Inferior parietal cortex (tissue), 1 donor: ENCODE data around the gene DHX8.
"Not testable (repeated sequence)": the region's sequence is repeated elsewhere in the genome, so short reads cannot be mapped to it uniquely, and the experiment has no call there.

ENCODE experiments used
- DNase-seq: peaks from one replicate; pipeline ENCODE4 v3.0.0-alpha.2; 2016; ENCODE audit errors: extremely low spot score

DHX8 gene

DNA sequence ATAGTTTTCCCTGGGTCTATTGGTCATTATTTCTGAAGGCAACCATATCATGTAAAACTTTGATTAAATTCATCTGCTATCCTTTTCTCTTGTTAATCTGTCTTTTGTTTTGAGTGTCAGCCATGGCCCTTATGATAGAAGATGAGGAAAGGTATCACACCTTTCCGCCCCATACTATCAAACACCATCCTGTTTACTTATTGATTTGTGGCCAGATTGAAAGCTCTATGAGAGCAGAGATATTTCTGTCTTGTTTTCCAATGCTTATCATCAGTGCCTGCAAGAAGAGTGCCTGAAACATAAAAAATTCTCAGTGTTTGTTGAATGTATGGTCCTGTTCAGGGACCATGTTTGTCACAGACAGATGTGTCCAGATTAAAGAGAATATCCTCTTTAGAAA is 22.6 kb upstream of the DHX8 start:
- DNase-seq: no peak

DNA sequence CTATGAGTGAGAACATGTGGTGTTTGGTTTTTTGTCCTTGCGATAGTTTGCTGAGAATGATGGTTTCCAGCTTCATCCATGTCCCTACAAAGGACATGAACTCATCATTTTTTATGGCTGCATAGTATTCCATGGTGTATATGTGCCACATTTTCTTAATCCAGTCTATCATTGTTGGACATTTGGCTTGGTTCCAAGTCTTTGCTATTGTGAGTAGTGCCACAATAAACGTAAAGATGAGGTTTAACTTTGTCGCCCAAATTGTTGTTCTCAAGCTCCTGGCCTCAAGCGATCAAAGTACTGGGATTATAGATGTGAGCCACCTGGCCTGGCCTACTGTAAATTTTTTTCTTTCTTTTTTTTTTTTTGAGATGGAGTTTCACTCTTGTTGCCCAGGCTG is 21.2 kb upstream of the DHX8 start:
- DNase-seq: not testable (repeated sequence)

DNA sequence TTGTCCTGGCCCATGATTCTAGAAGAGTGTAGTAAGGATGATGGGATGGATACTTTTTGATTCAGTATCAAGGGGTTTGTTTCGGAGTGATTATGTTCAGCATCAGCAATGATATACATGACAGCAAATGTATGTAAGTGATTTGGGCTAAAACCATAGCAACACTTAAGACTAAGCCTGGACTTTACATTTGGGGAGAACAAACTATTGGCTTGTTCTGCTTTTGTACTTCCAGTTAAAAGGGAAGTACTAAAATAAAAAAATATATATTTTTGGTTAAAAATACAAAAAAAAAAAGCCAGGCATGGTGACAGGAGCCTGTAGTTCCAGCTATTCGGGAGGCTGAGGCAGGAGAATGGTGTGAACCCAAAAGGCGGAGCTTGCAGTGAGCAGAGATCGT is 20.5 kb upstream of the DHX8 start:
- DNase-seq: no peak

DNA sequence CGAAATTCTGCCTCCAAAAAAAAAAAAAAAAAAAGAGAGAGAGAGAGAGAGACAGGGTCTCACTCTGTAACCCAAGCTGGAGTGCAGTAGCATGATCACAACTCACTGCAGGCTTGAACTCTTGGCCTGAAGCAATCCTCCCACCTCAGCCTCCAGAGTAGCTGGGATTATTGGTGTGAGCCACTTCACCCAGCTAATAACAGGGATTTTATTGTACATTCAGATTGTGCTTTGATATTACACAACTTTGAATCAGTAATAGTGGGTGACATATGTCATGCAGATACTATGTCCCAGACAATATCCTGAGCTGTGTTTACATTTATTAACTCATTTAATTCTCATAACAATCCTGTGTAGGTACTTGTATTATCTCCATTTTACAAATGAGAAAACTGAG is 19.7 kb upstream of the DHX8 start:
- no peak for DNase-seq

DNA sequence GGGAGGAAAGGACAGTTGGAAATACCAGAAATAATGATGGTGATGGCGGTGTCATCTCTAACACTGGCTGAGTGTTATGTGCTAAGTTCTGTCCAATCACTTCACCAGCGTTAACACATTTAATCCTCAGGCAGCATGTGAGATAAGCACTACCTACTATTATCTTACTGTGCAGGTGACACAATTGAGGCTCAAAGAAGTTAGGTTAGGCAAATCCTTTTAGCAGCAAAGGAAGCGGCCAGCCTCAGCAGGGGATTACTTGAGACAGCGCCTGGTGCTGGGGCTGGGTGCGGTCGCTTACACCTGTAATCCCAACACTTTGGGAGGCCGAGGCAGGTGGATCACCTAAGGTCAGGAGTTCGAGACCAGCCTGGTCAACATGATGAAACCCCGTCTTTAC is 18.7 kb upstream of the DHX8 start:
- DNase-seq: no peak

DNA sequence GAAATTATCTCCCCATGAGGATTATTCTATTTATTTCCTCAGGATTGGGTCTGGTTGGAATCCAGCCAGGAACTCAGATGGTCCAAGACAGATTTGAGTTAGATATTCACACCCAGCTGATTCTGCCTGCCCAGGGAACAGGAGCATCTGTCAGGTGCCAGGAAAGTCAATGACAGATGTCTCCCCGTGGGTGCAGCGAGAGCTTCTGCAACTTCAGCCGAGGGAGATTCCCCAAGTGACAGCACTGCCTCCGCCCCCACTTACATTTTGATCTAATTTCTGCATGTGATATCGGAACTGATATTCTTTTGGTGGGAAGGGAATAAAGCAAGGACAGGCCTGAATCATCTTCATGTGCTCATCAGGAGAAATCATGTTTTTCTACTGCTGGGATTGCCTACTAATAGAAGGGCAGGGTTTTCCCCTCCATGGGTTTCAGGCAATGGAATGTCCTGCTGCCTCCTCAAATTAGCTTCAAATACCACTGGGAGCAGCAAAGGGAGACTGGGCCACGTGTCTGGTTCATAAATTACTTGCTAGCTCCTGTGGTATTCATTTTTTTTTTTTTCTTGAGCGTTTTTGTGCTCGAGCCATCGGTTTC is 15.7 kb upstream of the DHX8 start:
- DNase-seq: peak; percentile 32

DNA sequence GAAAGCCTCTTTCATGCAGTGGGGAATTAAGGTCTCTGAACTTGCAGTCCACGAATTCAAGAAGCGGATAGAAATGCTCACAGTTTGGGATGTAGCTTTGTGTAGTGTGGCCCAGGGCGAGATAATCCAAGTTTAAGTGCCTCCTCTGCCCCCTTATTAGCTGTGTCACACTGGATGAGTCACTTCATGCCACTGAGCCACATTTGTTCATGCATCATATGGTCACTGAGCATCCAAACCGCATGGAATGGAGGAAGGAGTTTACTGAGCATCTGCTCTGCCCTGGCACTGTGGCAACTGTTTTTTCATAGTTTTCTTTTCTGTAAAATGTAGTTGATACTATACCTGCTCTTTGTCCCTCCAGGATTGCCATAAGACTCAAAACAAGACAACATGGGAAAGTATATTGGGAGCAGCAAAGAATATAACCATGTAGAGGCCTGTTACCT is 15.1 kb upstream of the DHX8 start:
- DNase-seq: no peak

DNA sequence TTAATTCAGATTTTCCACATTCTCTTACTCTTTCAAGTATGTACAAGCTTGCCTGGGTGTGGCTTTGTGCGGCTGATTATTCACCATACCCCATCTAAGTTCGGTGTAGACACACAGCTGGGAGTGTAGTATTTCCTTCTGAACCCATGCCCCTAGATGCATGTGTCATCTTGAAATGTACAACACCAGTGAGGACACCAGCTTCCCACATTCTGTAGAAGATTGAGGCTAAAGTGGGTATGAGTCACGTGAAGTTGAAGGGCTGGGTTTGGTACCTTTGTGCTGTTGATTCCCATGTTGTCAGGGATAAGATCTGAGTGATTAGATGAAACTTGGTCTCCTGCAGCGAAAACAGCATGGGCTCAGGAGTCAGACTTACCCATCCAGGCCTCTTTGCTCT is 14.6 kb upstream of the DHX8 start:
- DNase-seq: no peak

DNA sequence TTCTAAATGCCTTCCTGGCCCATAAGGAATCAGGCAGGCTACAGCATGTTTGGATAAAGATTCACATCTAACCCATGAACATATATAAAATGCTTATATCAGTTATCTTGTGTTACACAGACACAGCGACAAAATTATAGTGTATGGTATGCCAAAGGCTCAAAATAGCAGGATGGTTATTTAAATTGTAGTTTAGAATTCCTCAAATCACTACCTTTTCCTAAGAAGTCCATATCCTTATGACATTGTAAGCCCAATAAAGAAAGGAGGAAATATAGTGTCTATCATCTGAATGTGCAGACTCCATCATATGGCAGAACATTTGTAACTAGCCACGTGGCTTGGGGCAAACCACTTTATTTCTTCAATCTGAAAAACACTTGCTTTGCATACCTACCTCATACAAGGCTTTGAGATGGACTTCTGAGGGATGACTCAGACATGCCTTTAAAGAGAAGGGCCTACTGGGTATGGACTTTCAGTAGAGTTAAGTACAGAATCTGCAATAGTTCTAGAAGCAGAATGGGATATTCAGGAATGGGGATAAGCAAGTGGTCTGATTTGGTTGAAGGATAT is 12.1 kb upstream of the DHX8 start:
- DNase-seq: no peak

DNA sequence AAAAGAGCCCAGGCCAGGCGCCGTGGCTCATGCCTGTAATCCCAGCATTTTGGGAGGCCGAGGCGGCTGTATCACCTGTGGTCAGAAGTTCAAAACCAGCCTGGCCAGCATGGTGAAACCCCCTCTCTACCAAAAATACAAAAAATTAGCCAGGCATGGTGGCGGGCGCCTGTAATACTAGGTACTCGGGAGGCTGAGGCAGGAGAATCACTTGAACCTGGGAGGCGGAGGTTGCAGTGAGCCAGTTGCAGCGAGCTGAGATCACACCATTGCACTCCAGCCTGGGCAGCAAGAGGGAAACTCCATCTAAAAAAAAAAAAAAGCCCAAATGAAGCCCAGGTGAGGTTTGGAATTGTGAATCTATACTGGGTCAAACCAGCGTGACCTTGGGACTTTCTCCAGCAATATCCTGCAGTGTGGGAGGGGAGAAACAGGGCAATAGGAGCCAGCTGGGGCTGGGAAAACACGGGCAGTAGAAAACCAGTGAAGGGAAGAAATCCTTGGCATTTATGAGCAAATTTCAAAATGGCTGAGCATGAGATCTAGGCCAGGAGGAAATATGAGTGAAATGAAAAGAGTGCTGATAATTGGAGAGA is 8.2 kb upstream of the DHX8 start:
- DNase-seq: no peak

DNA sequence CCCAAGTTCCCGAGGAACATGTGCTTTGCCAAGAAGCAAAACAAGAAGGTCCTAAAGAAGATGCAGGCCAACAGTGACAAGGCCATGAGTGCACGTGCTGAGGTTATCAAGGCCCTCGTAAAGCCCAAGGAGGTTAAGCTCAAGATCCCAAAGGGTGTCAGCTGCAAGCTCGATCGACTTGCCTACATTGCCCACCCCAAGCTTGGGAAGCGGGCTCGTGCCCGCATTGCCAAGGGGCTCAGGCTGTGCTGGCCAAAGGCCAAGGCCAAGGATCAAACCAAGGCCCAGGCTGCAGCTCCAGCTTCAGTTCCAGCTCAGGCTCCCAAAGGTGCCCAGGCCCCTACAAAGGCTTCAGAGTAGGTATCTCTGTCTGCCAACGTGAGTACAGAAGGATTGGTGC is 7.5 kb upstream of the DHX8 start:
- DNase-seq: not testable (repeated sequence)

DNA sequence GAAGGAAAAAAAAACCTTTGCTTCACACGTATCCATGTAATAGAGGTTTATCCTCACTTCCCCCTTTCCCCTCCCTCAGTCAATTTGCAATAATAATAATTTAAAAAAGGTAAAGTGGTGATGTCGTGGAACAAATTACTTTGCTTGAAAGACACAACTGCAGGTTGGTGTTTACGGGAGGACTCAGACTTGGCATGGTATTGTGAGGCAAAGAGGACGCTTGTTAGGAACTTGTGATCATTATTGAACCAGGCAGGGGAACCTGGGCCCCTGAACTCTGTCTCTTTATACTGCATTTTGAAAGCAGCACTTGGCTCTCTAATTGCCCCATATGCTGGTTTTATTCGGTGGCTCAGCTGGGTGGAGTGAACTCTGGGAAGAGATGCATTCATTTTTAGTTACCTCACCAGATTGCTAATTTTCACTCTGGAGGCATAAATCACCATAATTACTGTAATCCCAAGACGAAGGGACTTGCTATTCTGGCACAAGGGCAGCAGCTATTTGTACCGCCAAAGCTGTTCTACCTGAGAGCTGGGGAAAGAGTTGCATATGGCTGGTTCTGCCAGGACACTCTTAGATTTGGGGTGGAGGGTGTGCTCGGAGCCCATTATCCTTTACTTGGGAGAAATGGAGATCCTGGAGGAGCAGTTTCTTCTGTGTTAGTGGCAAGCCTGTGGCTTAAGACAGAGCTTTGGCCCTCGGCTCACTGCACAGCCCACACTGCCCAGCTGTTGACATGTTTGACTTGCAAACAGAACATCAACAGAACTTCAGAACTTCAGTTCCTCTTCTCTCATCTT is 5.7 kb upstream of the DHX8 start:
- no peak for DNase-seq

DNA sequence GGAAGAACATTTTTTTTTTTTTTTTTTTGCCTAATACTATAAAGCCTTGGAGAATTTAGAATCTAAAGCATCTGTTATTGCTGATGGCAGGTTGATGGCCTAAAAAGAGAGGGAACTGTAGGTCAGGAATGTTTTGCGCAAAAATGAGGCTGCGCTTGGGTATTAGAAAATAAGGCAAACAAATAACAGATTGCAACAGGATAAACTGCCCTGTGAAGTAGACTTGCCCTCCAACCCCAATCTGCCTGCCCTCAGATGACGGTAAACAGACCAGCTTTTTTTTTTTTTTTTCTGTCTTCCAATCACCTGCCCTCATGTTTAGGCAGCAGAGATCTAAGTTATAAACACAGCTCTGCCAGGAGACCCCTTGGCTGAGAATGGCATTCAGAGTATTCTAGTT is 3.8 kb upstream of the DHX8 start:
- no peak for DNase-seq

DNA sequence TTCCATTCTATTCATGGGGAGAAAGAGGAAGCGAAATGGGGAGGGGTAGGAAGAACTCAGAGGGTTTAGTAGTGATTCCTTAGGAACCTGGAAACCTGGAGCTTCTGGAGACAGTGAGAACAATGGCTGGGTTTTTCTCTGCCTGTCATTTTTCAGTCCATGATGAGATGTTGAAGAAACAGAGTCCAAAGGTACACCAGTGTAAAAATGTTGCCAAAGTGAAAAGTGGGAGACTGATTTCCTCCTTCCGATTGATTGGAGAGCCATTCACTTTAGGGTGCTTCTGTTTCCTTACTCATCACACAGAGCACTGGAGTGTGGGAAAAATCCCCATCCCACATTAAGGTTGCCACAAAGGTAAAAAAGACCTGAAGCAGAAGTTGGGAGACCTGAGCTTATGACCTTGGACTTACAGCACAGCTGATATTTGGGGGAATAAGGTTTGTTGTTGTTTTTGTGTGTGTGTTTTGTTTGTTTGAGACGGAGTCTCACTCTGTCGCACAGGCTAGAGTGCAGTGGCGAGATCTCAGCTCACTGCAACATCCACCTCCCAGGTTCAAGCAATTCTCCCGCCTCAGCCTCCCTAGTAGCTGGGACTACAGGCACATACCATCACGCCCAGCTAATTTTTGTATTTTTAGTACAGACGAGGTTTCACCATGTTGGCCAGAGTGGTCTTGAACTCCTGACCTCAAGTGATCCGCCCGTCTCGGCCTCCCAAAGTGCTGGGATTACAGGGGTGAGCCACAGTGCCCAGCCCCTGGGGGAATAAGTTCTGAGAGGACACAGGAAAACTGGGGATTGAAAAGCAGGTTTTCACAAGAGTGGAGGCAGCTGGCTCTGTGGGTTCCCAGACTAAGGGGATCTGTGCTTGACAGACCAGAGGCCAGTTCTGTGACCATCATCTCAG is 1.4 kb upstream of the DHX8 start:
- DNase-seq: no peak

DNA sequence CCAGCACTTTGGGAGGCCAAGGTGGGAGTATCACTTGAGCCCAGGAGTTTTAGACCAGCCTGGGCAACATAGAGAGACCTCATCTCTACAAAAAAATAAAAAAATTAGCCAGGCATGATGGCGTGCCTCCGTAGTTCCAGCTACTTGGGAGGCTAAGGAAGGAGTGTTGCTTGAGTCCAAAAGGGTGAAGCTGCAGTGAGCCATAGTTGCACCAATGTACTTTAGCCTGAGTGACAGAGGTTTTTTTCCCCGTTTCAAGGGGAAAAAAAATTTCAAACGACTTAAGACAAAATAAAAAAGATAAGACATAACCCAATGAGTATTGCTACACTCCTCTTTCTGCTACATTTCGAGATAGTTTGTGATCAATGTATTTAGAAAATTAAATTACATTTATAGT is 6.8 kb downstream of the DHX8 start:
- no peak for DNase-seq

DNA sequence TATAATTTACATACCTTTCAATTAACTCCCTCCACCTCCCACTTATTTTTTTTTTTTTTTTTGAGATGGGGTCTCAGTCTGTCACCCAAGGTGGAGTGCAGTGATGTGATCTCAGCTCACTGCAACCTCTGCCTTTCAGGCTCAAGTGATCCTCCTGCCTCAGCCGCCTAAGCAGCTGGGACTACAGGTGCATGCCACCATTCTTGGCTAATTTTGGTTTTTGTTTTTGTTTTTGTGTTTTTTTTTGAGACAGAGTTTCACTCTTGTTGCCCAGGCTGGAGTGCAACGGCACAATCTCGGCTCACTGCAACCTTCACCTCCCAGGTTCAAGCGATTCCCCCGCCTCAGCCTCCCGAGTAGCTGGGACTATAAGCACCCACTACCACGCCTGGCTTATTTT is 25.7 kb downstream of the DHX8 start:
- DNase-seq: not testable (repeated sequence)

DNA sequence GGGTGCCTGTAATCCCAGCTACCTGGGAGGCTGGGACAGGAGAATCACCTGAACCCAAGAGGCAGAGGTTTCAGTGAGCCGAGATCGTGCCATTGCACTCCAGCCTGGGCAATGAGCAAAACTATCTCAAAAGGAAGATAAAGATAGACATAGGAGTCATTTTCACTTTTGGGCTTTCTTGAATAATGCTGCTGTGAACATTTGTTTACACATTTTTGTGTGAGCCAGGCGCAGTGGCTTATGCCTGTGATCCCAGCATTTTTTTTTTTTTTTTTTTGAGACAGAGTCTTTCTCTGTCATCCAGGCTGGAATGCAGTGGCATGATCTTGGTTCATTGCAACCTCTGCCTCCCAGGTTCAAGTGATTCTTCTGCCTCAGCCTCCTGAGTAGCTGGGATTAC is 27.4 kb downstream of the DHX8 start:
- DNase-seq: not testable (repeated sequence)

DNA sequence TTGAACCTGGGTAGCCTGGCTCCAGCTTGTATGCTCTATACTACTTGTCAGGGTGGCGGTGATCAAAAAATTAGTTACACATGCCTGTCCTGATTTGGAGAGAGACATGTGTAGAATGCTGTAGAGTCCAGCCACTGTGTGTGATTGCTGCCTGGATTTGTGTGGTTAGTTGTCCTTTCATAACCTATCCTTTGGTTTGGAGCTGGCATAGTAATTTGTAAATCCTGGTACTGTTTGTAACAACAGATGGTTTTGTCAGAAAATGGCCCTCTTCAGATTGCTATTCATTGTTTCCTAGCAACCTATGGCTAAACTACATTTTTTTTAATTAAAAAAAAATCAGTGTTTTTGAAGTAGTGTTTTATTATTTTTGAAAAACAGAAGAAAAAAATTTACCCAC is 31.9 kb downstream of the DHX8 start:
- peak; percentile 4 for DNase-seq

DNA sequence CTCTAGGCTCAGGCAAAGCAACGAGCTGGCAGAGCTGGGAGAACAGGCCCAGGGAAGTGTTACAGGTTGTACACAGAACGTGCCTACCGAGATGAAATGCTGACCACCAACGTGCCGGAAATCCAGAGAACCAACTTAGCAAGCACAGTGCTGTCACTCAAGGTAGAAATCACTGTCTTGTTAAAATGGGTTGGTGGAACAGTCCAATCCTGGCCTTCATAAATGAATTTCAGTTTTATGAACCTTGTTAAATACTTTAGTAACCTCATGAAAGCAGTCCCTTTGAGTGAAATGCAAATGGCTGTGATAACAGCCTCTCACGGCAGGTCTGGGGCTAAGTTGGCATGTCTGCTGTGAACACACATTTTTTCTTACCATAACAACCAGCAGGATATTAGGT is 33.4 kb downstream of the DHX8 start:
- no peak for DNase-seq

DNA sequence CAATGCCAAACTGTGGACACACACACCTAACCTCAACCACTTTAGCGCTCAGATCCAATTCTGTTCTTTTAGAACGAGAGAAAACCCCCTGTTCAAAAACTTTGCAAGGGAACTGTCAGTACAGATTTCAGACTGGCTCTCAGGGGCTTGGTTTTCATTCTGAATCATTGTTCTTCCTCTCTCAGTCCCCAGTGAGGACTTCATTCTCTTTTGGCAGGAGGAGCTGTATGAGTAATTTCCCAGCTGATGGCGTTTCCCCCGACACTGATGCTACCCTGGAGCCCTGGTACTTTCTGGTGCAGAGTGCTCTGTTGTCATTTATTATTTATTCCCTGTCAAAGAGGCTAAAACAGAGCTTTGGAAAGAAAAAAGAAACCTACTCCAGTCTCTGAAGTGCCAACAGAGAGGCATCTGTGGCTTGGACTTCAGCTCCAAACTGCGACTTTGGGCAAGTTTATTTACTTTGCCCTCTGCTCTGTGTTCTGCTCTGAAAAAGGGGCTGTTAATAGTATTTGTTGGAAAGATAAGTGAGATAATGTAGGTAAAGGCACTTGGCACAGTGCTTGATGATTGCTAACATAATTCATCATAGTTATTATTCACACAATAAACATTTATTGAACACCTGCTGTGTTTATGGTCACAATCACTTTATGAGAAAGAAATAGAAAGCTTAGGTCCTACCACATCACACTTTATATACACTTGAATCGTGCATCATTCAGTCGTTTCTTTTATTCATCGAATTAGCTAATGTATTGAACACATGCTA is 34.0 kb downstream of the DHX8 start:
- DNase-seq: peak; percentile 38

DNA sequence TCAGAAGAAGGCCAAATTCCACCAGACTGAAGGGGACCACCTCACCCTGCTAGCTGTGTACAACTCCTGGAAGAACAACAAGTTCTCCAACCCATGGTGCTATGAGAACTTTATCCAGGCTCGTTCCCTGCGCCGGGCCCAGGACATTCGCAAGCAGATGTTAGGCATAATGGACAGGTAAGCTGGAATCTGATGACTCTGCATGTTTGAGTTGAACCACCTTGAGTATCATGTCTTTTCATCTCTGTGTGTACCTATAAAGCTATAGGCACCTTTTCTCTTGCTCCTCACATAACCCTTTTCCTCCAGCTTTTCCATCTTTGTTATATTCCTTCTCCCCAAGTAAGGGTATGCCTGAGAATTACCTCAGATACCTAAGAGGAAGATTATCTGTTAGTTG is 37.6 kb downstream of the DHX8 start:
- DNase-seq: no peak
